T-helper 1 cell treated with Interleukin-12 subunit alpha and Interleukin-12 subunit beta and Interleukin-4 antibody, amounts not matched to agents 30 ng/mL and 1 ng/mL, for 36 hours (primary cell): ENCODE measurements around the gene RETREG2. TPM values are rescaled to one million over a fixed set of nuclear protein-coding genes. Genes with fewer than 3 reads are reported as not detected.

ENCODE experiments used
- intact Hi-C: fragments of 100-400 bp; cut with micrococcal nuclease; formaldehyde crosslinking; loops from one replicate; pipeline ENCODE4 v1.15.1; 2024
- total RNA-seq: library from RNA; stranded (reverse); gene quantifications from 2 replicates; pipeline ENCODE4 v1.2.3, GENCODE V29; 2022

The RETREG2 gene
- total RNA-seq, 1 donor from 2014 or later, result 94.7 TPM

GRCh38 chr2:219210196-219210885 is 32.3 kb downstream of the RETREG2 start:
- intact Hi-C loops, result no loop called here

GRCh38 chr2:219210886-219211362 is 32.8 kb downstream of the RETREG2 start:
- intact Hi-C loops, result loop anchor here (1.0 kb wide), 5 partner anchors 34 to 153 kb away; partner anchors contain the start of genes DNAJB2 and NHEJ1

- intact Hi-C loops, result no loop called here
Measured at GRCh38 chr2:219213026-219213415, 34.9 kb downstream of the RETREG2 start.

- intact Hi-C loops, result no loop called here
Measured at GRCh38 chr2:219213486-219214071, 35.5 kb downstream of the RETREG2 start.

- intact Hi-C loops, result no loop called here
Measured at GRCh38 chr2:219214141-219214540, 36.1 kb downstream of the RETREG2 start.

- intact Hi-C loops, result no loop called here
Measured at GRCh38 chr2:219214786-219215185, 36.7 kb downstream of the RETREG2 start.

GRCh38 chr2:219215871-219216534 is 37.9 kb downstream of the RETREG2 start:
- intact Hi-C loops, result no loop called here

GRCh38 chr2:219216535-219216915 is 38.5 kb downstream of the RETREG2 start:
- intact Hi-C loops, result no loop called here

GRCh38 chr2:219218217-219218731 is 40.2 kb downstream of the RETREG2 start:
- intact Hi-C loops, result loop anchor here (1.0 to 2.0 kb wide), 5 partner anchors 41 to 321 kb away; partner anchors contain the start of genes CNPPD1, DNAJB2, GMPPA and NHEJ1

- intact Hi-C loops, result loop anchor here (1.0 to 2.0 kb wide), 10 partner anchors 10 to 322 kb away; partner anchors contain the start of genes ANKZF1, ATG9A, CNPPD1 and DNAJB2
Measured at GRCh38 chr2:219218732-219219701, 40.9 kb downstream of the RETREG2 start, which contains the start of gene ABCB6. ABCB6 (minus strand) TSS chr2:219218958; CDS start chr2:219218673, 285 bp downstream.

GRCh38 chr2:219219784-219220532 is 41.9 kb downstream of the RETREG2 start:
- intact Hi-C loops, result loop anchor here (1.0 to 2.0 kb wide), 9 partner anchors 9 to 323 kb away; partner anchors contain the start of genes ANKZF1, ATG9A, CNPPD1 and GLB1L

GRCh38 chr2:219220652-219221402 is 42.8 kb downstream of the RETREG2 start:
- intact Hi-C loops, result no loop called here

- intact Hi-C loops, result no loop called here
Measured at GRCh38 chr2:219221957-219222518, 44.0 kb downstream of the RETREG2 start.

GRCh38 chr2:219223831-219224610 is 45.9 kb downstream of the RETREG2 start:
- intact Hi-C loops, result no loop called here

- intact Hi-C loops, result loop anchor here (5.0 kb wide), 3 partner anchors 317 to 1008 kb away; partner anchors contain the start of genes ARPC2, CHPF, STK11IP and TMEM198
Measured at GRCh38 chr2:219225350-219225749, 47.3 kb downstream of the RETREG2 start.

GRCh38 chr2:219228041-219228910 is 50.2 kb downstream of the RETREG2 start:
- intact Hi-C loops, result loop anchor here (2.0 to 5.0 kb wide), 4 partner anchors 314 to 1011 kb away; partner anchors contain the start of genes ARPC2, CHPF, STK11IP and TMEM198
